Esophagus muscularis mucosa (tissue), 3 donors: ENCODE measurements around the gene APLF.

ENCODE experiments used
- CTCF ChIP-seq, 3 experiments: fragments of 200-600 bp in 2 of 3; fragments of 450-650 bp in 1 of 3; sonication (generic) in 2 of 3; IDR thresholded peaks; one replicate each; pipeline ENCODE4 v1.5.1; 2017 to 2019; ENCODE audit warnings: antibody characterized with exemption in 3 of 3, mild to moderate bottlenecking in 2 of 3, moderate library complexity in 1 of 3
- POLR2A ChIP-seq: fragments of 450-650 bp; IDR thresholded peaks from one replicate; pipeline ENCODE4 v1.6.1; 2017; ENCODE audit warnings: antibody characterized with exemption, moderate library complexity, mild to moderate bottlenecking, low read depth
- POLR2AphosphoS5 ChIP-seq, 2 donors: sonication (generic); formaldehyde crosslinking; IDR thresholded peaks; one replicate each; pipeline ENCODE4 v1.6.1; 2017; ENCODE audit warnings: antibody characterized with exemption in 2 of 2

DNA sequence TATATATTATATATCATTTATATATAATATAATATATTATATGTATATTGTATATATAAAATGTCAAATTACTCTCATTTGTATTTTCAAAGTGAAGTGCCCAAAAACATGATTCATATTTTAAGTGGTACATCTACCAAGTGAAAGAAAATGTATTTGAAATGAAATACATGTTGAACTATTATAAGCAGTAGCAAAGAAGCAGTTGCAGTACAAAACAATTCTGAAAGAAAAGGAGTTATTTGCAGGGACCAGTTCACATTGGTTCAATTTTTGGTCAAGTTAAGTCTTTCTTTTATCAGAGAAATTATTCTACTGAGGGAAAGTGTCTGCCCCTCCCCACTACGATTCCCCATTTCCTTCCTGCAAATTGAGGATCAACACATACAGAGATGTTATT is 51.9 kb downstream of the APLF start:
- TF ChIP-seq POLR2A (no peak), CTCF (IDR thresholded peaks at IDR 0.05) (no peak), POLR2AphosphoS5 (IDR thresholded peaks at IDR 0.05) (no peak)
